CD4-positive, alpha-beta T cell treated with Interferon alpha-2 for 1 hour (primary cell): ENCODE data around the gene TRIM7.

Experiments used
- DNase-seq, 2 donors: peaks; one replicate each; pipeline ENCODE4 v3.0.0-alpha.2; 2020 to 2022

Gene TRIM7

DNA sequence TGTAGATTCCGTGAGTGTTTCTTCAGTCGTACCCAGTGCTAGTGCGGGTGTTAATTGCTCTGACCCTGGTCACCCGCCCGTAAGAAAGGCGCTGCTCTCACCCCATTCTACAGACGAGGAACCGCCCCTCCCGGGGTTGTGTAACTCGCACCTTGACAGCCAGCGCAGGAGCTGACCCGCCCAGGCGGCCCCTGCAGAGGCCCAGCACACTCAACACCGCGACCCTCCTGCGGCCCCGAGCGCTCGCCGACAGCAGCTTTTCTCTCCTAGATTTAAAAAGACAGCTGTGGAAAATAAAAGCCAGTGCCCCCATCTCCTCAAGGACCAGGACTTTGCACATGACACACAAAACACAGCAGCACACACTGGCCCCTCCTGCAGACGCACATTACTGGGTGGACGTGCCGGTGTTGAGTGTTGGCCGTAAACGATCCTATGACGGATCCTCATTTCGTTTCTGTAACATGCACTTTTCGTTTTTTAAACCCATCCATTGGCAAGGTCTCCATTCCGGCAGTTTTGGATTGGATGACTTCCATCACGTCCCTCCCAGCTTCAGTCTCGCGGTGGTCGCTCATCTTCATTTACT is 34.7 kb downstream of the TRIM7 start:
- DNase-seq = no peak

DNA sequence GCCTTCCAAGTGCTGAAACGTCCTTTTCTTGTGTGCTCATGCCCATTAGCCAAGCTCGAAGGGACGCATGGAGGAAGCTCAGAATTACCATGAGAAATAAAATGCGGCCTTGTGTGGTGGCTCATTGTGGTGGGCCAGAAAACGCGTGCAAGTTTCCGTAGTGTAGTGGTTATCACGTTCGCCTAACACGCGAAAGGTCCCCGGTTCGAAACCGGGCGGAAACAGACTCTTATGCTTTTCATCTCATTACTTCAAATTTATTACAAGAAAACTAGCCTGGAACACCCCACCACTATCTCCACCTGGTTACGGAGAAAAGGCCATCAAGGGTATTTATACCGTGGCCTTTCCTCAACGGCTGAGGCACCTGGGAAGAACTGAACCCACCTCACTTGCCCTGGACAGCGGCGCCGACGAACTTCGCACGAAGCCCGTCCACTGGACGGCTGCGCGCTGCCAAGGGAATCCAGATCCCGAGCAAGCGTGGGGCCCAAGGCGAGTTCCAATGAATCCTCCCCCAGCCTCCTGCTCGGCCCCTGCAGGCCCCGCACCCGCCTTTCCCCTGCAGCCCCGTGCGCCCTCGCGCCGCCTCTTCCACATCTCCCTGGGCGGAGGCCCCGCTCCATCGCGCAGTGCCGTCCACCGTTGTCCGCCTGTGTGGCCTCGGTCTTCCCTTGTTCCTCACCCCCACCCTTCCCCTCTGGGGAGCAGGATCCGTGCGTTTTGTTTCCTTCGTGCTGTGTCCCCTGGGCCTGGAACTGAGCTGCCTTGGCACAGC is 35.3 kb downstream of the TRIM7 start:
- peak; percentile 64 to 75 for DNase-seq

DNA sequence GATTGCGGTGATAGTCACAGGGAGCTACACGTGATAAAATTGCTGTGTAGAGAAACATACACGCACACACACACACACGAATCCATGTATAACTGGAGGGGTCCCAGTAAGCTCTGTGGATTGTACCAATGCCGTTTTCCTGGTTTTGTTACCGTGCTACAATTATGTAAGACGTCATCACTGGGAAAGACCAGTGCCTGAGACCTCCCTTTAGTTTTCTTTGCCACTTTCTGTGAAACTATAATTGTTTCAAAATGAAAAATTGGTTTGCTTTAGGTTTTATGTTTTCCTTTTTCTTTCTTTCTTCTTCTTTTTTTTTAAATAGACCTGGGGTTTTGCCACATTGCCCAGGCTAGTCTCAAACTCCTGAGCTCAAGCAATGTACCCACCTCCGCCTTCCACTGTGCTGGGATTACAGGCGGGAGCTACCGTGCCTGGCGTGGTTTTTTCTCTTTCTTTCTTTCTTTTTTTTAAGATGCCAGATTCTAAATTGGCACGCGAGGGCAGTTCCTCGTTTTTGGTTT is 36.3 kb downstream of the TRIM7 start:
- DNase-seq = no peak

DNA sequence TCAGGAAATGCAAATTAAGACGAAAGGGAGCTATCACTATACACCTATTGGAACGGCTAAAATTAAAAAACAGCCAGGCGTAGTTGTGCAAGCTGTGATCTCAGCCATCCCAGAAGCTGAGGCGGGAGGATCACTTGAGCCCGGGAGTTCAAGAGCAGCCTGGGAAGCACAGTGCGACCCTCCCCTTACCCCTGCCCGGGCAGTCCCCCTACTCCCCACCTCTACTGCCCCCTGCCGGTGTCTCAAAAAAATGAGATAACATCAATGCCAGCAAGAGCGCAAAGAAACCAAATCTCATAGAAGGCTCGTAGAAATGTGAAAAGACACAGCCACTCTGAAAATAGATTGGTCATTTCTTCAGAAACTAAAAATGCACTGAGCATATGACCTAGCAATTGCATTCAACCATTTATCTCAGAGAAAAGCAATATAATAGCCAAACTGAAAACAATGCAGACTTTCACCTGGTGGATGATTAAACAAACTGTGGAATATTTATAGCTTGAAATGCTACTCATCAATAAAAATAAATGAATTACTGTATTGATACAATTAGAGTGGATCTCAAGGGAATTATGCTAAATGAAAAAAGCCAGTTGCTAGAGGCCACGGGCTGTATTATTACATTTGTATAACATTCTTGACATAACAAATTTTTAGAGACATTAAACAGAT is 37.0 kb downstream of the TRIM7 start:
- no peak for DNase-seq

DNA sequence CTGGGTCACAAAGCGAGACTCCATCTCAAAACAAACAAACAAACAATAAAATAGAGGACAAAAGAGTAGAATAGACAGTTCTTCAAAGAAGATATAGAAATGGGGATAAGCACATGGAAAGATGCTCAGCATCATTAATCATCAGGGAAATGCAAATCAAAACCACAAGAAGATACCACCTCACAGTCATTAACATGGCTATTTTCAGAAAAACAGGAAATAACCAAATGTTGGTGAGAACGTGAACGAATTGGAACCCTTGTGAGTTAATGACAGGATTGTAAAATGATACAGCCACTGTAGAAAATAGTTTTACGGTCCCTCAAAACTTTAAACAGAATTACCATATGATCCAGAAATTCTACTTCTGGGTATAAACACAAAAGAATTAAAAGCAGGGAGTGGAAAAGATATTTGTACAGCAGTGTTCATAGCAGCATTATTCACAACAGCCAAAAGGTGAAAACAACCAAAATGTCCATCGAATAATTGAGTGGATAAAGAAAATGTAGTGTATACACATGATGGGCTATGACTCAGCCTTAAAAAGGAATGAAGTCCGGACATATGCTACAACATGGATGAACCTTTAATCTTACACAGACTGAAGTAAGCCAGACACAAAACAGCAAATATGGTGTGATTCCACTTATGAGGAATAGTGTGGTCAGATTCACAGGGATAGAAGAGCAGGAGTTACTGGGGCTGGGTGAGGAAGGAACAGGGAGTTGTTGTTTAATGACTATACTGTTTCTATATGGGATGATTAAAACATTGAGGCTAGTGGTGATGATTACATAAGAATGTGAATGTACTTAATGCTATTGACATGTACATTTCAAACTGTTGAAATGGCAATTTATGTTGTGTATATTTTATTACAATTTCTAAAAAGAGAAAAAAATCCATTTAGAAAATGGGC is 37.9 kb downstream of the TRIM7 start:
- DNase-seq = no peak

DNA sequence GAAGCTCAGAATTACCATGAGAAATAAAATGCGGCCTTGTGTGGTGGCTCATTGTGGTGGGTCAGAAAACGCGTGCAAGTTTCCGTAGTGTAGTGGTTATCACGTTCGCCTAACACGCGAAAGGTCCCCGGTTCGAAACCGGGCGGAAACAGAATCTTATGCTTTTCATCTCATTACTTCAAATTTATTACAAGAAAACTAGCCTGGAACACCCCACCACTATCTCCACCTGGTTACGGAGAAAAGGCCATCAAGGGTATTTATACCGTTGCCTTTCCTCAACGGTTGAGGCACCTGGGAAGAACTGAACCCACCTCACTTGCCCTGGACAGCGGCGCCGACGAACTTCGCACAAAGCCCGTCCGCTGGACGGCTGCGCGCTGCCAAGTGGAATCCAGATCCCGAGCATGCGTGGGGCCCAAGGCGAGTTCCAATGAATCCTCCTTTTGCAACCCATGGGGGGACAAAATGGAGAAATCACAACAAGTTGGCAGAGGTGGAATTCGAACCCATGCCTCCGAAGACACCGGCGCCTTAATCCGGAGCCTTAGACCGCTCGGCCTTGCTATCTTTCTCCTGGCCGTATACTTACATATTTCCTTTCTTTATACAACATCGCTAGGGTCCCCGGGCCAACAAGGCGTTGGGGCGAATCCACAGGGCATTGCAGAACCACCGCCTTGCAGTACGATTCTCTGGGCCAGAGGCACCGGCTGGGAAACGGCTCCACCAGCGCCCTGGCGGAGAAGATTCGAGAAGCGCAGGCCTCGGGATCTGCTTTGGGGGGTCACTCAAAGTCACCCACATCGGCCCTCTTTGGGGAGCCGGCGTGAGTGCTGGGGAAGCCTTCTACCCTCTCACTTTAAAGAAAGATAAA is 40.7 kb downstream of the TRIM7 start:
- DNase-seq = no peak

DNA sequence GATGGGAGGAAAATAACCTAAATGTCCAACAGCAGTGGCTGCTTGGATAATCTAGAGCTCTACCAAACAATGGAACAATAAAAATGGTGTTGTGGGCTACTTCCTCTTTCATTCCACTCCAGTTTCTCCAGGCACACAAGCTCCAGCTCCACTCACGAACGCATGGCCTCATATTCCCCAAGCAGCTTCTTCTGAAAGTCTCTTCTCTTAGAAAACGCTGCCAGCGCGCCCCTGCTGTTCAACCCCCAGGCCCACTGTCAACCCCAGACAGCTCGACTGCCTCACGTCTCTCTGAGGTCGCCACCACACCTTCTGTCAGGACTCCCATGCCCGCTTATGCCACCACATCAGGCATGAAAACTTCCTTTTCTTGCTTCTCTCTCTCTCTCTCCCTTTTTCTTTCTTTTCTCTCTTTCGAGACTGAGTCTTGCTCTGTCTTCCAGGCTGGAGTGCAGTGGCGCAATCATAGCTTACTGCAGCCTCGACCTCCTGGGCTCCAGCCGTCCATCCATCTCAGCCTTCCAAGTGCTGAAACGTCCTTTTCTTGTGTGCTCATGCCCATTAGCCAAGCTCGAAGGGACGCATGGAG is 41.4 kb downstream of the TRIM7 start:
- no peak for DNase-seq

DNA sequence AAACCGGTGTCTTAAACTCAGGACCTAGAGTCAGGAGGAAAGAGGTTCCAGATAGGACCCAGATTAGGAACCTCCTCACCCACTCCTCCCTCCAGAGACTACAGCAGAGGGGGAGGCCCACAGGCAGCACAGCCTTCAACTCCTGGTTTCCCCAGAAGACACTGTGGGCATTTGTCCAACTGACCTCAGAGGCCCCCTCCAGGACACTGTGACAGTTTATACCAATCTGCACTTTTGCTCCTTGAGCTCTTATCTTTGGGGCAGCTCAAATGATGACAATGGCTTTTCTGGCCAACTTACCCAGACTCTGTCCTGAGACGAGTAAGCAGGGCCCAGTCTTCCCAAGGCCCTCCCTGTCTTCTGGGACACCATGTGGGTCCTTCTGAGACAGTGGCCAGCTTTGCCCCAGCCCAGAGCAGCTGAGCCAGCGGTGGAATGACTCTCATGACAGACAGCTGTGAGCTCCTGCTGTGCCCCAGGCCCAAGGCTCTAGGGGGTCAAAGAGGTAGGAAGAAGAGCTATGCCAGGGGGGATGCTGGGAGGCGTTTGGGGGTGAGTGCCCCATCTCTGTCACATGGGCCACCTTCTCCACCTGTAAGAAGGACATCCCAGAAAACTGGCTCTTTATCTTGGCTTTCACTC is 43.3 kb downstream of the TRIM7 start:
- DNase-seq = no peak

DNA sequence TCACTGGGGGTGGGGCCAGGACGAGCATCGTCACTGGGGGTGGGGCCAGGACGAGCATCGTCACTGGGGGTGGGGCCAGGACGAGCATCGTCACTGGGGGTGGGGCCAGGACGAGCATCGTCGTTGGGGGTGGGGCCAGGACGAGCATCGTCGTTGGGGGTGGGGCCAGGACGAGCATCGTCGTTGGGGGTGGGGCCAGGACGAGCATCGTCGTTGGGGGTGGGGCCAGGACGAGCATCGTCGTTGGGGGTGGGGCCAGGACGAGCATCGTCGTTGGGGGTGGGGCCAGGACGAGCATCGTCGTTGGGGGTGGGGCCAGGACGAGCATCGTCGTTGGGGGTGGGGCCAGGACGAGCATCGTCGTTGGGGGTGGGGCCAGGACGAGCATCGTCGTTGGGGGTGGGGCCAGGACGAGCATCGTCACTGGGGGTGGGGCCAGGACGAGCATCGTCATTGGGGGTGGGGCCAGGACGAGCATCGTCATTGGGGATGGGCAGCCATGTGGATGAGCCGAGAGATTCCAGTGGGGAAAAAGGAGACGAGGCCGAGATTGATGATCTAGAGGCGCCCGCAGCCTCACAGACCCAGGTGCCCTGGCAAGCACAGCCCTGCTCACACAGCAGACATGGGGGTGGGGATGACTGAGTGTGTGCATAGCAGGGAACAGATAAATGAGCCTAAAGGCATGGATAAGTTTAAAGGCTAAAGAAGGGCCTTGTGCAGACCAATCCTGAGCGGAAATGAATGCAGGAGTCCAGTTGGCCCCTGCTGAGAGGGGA is 44.1 kb downstream of the TRIM7 start:
- peak; percentile 58 to 75 for DNase-seq

DNA sequence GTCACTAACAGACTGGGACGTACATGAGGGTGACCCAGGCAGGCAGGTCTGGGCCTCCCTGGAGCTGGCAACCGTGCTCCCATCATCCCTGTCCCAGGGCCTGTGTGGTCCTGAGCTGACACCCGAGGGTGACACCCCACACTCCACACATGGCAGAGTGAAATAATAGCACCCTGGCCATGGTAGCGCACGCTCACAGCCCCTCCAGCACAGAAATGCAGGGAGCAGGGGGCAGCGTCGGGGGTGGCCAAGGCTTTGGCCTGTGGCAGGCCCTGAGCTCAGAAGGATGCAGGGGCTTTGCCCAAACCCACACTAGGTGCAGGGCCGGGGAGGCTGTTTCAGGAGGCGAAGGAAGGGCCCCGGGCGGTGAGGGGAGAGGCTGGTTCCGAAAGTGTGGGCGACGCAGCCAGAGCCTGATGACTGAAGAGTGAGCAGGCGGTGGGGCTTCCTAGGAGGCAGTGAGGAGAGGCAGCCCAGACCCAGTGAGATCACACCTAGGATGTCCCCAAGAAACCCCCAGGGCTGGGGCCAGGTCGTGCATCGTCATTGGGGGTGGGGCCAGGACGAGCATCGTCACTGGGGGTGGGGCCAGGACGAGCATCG is 44.7 kb downstream of the TRIM7 start:
- peak; percentile 87 to 89 for DNase-seq

DNA sequence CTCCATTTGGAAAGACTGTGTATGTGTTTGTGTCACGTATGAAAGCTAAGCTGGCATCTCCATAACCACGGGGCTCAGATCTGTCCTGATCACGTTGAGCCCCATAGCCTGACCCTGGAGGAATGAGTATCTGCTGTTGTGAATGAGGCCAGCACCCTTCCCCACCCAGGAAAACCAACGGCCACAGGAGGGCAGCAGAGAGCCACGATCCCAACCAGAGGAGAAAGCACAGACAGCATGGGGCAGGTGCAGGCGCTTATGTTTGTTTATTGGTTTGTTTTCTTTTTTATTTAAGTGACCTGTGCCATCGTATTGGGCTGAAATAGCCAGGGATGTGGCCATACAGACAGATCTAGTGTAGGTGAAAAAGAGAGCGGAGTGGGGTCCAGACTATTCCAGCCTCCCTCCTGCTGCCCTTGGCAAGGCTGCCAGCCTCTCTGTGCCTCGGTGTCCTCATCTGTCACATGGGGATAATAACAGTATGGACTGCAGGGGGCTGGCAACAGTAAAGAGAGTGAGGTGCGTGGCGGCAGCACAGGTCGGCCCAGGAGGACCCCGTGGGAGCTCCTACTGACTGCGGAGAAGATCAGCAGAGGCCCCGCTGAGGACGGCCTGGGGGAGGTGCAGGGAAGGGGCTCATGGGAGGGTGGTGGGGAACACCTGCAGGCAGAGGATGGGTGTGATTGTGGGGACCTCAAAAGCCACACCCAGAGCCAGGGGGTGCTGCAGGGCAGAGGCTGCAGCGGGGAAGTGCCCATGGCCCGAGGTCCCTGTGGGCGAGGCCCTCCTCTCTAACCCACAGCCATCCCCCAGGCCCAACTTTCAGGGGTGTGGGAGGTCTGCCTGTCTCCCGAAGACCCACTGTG is 45.5 kb downstream of the TRIM7 start:
- DNase-seq = peak; percentile 86 to 91

DNA sequence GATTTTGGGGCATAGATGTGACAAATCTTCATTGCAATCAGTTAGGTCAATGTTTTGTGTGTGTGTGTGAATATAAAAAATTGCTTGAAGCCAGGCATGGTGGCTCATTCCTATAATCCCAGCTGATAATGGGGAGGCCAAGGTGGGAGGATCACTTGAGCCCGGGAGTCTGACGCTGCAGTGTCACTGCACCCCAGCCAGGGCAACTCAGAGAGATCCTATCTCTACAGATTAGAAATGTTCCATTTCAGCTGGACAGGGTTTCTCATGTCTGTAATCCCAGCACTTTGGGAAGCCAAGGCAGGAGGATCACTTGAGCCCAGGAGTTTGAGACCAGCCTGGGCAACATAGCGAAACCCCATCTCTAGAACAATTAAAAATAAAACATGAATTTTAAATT is 46.1 kb downstream of the TRIM7 start:
- no peak for DNase-seq

DNA sequence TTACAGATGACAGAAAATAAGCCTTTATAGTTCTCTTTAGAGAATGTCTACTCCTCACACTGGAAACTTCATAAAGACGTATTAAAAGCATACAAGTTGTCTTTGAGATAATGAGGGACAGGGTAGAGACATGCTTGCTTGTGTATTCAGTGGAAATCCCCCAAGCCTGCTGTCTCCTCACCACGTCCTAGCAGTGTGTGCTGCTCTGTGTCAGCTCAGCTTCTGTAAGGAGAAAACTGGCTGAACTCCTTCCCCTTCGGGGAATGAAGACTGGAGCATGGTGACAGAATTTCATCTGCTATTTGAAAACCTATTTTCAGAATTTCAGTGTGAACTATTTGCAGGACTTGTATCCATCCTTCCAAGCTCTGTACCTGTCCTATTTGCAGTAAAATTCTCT is 48.2 kb downstream of the TRIM7 start:
- DNase-seq = no peak

DNA sequence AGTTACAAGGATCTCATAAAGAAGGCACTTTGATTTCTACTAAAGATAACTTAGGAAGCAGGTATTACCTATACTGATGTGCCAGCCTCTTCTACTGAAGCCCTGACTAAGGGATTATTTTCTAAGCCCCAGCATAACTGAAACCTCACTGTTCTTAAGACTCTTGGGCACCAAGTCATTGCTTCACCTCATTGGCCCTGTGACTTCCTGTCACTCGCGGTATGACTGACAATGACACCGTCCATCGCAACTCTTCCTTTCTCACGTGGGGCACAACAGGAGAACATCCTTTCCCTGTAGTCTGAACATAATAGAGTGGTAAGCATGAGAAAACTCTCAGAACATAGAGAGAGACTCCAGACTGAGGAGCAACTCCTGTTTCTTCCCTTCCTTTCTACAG is 51.2 kb downstream of the TRIM7 start:
- DNase-seq = no peak

DNA sequence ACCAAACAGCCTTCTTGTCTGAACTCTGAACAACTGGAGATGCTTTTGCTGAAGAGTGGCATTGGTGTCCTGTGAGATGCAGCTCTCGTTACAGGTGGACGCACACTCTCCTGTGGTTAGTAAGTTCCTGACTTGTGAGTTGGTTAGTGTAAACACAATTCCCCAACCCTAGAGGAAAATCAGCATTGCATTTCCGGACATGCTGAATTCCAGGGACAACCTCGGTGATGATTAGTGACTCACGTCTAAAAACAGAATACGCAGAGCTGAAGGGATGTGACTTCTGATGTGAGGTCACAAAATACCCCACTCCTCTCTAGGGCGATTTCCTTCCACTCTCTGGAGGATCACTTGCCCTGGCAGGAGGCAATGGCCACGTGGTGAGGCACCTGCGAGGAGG is 52.6 kb downstream of the TRIM7 start:
- DNase-seq = no peak

DNA sequence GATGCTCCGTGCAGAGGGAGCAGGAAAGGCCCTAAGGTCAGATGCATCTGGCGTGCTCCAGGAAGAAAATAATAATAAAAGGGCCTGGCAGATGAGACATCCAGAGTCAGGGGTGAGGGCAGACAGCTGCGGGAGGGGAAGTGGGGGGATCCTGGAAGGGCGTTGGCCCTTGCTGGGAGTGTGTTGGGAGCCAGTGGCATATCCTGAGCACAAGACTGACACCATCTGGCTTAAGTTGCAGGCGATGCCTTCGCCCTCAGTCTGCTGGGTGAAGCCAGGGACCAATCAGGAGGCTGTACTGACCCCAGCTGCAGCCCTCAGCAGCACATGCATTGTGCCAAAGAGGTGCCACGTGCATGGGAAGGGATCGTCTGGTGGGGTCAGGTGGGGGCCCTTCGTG is 53.9 kb downstream of the TRIM7 start:
- DNase-seq = no peak

DNA sequence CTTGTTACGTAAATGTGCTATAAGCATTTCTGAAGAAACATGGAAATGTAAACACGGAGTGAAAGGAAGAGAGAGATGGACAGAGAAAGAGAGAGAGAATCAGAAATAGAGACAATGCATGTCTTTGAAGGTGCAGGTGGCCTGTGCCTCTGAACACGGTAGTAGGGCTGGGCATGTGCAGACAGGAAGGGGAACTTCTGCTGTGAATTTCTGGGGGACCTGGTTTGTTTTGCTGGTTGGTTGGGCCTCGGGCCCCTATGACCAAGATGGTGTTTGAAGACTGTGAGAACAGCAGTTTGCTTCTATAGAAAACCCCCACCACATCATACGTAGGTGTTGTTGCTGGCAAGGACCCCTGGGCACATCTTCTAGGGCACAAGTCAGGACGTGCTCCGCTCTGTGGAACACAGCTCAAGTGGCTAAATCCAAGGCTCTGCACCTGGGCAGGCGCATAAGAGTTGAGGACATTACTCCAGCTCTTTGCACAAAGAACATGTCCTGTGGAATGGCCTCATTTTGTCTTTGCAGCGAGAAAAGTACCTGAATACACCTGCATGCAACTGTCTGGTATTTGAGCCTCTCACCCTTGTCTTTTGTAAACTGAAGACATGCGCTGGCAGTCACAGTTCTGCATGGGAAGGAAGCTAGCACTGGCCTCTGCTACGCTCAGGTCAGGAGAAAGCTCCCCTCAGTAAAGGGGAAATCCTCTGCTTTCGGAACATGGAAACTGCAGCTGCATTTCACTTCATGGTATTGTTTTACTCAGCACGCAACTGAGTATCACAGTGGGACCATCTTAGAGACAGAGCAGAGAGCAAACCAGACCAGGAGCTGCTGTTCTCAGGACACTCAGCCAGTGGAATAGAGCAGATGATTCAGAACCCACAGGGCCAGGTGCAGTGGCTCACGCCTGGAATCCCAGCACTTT is 54.9 kb downstream of the TRIM7 start:
- DNase-seq = no peak
